GM12878 (cell line): ENCODE measurements around the gene WASF1. TPM values are rescaled to one million over a fixed set of nuclear protein-coding genes. Genes with fewer than 3 reads are reported as not detected.

Experiments used
- ATAC-seq: fragments of 200-7000 bp; cut with Tn5 transposase; 3 replicates; pipeline ENCODE4 v1.9.1; 2020; ENCODE audit warnings: mild to moderate bottlenecking, moderate library complexity
- BruUV-seq: library from RNA; stranded (reverse); fragments of 400-500 nt; replicated peaks from 2 replicates; lab custom pipeline; 2021; lab: Mats Ljungman, UMichigan
- CTCF ChIA-PET: fragments of 300-600 bp; sonication (Branson Sonifier 250); formaldehyde crosslinking; extraction: SDS; loops from one replicate; lab custom pipeline; 2021; ENCODE audit warnings: inconsistent platforms; lab: Yijun Ruan, JAX
- POLR2A ChIA-PET: fragments of 350-600 bp; formaldehyde crosslinking; extraction: SDS; loops from one replicate; lab custom pipeline; 2021; ENCODE audit warnings: inconsistent platforms; lab: Charles Lee
- RAD21 ChIA-PET: fragments of 300-600 bp; sonication (Branson Sonifier 250); formaldehyde crosslinking; loops from one replicate; lab custom pipeline; 2023; ENCODE audit warnings: antibody characterized with exemption; ENCODE audit not compliant: unreplicated experiment; lab: Charles Lee
- SMC1A ChIA-PET: fragments of 300-600 bp; sonication (Branson Sonifier 250); formaldehyde crosslinking; loops from one replicate; lab custom pipeline; 2023; ENCODE audit not compliant: unreplicated experiment, uncharacterized antibody; lab: Charles Lee
- DNase-seq: peaks from one replicate; pipeline ENCODE4 v3.0.0-alpha.2; 2011; ENCODE audit warnings: low read depth, low spot score
- FAIRE-seq: peaks from 3 replicates; lab custom pipeline; 2011; peaks lifted over from hg19 to GRCh38; lab: Jason Lieb, UNC
- H2AFZ ChIP-seq: 2 replicates; pipeline ENCODE4 v1.6.0; 2011; ENCODE audit warnings: low read depth, low read length, control low read depth; ENCODE audit not compliant: control insufficient read depth
- H3K27ac ChIP-seq: 2 replicates; pipeline ENCODE4 v1.5.1; 2011; ENCODE audit warnings: control low read depth; ENCODE audit not compliant: control insufficient read depth, insufficient read depth
- H3K27me3 ChIP-seq, 2 experiments: replicated peaks in 1 of 2; 2 replicates each; pipeline versions ENCODE4 v1.6.0 to v1.6.1; 2011; ENCODE audit warnings: low read length in 1 of 2; ENCODE audit not compliant: control insufficient read depth in 2 of 2, insufficient read depth in 2 of 2
- H3K36me3 ChIP-seq, 2 experiments: 2 replicates each; pipeline ENCODE4 v1.5.1; 2011; ENCODE audit warnings: low read length in 1 of 2; ENCODE audit not compliant: control insufficient read depth in 2 of 2, insufficient read depth in 2 of 2
- H3K4me1 ChIP-seq: 2 replicates; pipeline ENCODE4 v1.6.1; 2011; ENCODE audit warnings: mild to moderate bottlenecking, low read length, moderate library complexity, mixed read lengths; ENCODE audit not compliant: control insufficient read depth, insufficient read depth
- H3K4me2 ChIP-seq: 2 replicates; pipeline ENCODE4 v1.6.0; 2011; ENCODE audit warnings: control low read depth; ENCODE audit not compliant: control insufficient read depth, insufficient read depth
- H3K4me3 ChIP-seq: fragments of 200-600 bp; sonication (generic); 2 replicates; pipeline ENCODE4 v1.5.1; 2016
- H3K79me2 ChIP-seq: 2 replicates; pipeline ENCODE4 v1.6.0; 2011; ENCODE audit warnings: low read length; ENCODE audit not compliant: control insufficient read depth, insufficient read depth
- H3K9ac ChIP-seq: 2 replicates; pipeline ENCODE4 v1.8.0; 2011; ENCODE audit warnings: low read length, control low read depth, mixed read lengths; ENCODE audit not compliant: control insufficient read depth, insufficient read depth
- H3K9me3 ChIP-seq: replicated peaks from 3 replicates; pipeline ENCODE4 v1.5.1; 2011; ENCODE audit warnings: mild to moderate bottlenecking, low read length; ENCODE audit not compliant: control insufficient read depth, insufficient read depth
- H4K20me1 ChIP-seq: 2 replicates; pipeline ENCODE4 v1.6.0; 2011; ENCODE audit not compliant: control insufficient read depth, insufficient read depth
- CEBPB ChIP-seq, 2 experiments: fragments of 150-350 bp in 1 of 2; IDR thresholded peaks; 2 replicates each; pipeline ENCODE4 v1.6.1; 2012 to 2014; ENCODE audit warnings: low read depth in 2 of 2, low read length in 2 of 2, borderline replicate concordance in 1 of 2, inconsistent platforms in 1 of 2
- MEF2B ChIP-seq: fragments of 450-650 bp; IDR thresholded peaks from 2 replicates; pipeline ENCODE4 v1.6.1; 2018; ENCODE audit warnings: mild to moderate bottlenecking, moderate library complexity; ENCODE audit not compliant: partially characterized antibody, poor library complexity, severe bottlenecking
- SIN3A ChIP-seq: IDR thresholded peaks from 2 replicates; pipeline ENCODE4 v1.6.1; 2012; ENCODE audit warnings: low read depth, low read length, improper control_type of control experiment
- SREBF1 ChIP-seq: IDR thresholded peaks from 2 replicates; pipeline ENCODE4 v1.6.1; 2012; ENCODE audit warnings: mild to moderate bottlenecking, low read length
- WGBS: methylation state at CpG from one replicate; pipeline ENCODE4 v1.1.6; 2016; ENCODE audit warnings: low lambda C conversion rate; ENCODE audit not compliant: insufficient replicate concordance, insufficient coverage; ENCODE audit errors: missing lambda C conversion rate; 5-methylcytosine and 5-hydroxymethylcytosine counted together
- in situ Hi-C: fragments of 300-500 bp; cut with MboI; formaldehyde crosslinking; loops from 9 replicates; pipeline ENCODE4 v1.14.3; 2018; ENCODE audit warnings: mixed read lengths
- intact Hi-C: fragments of 100-400 bp; cut with micrococcal nuclease; formaldehyde crosslinking; loops from one replicate; pipeline ENCODE4 v1.14.2; 2022; ENCODE audit not compliant: unreplicated experiment
- polyA plus RNA-seq, 11 experiments: library from polyadenylated mRNA; depleted of rRNA in 4 of 11; unstranded in 6 of 11; stranded (reverse) in 5 of 11; fragments of >200 nt; fragmentation: Nextera tagmentation in 4 of 11; fragmentation: Illumina TruSeq in 1 of 11; extraction: Ambion mirVana in 4 of 11; extraction: Trizol in 1 of 11; gene quantifications; 1 replicate in 1 of 11; 2 replicates in 10 of 11; pipeline versions ENCODE4 v1.2.1 to v1.2.3, GENCODE V29; 2011 to 2016; ENCODE audit warnings: inconsistent platforms in 2 of 11, missing spikeins in 2 of 11, low read depth in 1 of 11
- total RNA-seq, 4 experiments: library from RNA; depleted of rRNA in 3 of 4; stranded (reverse); fragments of >200 nt in 3 of 4; fragmentation: Illumina TruSeq in 1 of 4; extraction: Trizol in 1 of 4; gene quantifications; 2 replicates each; pipeline versions ENCODE4 v1.2.1 to v1.2.3, GENCODE V29; 2013 to 2021
- TF ChIP-seq, protein P1 (sequence below): IDR thresholded peaks from 2 replicates; pipeline ENCODE4 v1.6.1; 2011; ENCODE audit warnings: mild to moderate bottlenecking, low read depth, low read length, moderate library complexity; ENCODE audit not compliant: insufficient replicate concordance

Gene WASF1
- total and polyA plus RNA-seq, 10 of the 15 experiments (the other 5 are each of a cell fraction or from before 2014, with no cell fraction given) = 1.3 to 10.2 (median 4.5) TPM

DNA sequence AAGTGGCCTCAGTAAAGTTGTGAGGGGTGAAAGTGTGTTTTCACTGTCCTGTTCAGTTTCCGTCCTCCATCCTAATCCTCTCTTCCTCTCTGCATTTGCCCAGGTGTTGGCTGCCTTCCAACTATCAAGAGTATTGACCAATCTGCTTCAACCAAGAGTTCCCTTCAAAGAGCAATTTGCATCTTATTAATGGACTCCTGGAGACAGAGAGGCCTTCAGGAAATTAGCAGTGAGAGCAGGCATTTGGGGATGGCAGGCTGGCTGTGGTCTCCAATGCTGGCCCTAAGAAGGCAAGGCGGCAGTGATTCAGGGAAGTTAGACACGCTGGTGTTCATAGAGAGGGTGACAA is 124.1 kb downstream of the WASF1 start:
- Histone ChIP-seq H2AFZ (no peak overlapping the region), H3K9me3 (no peaks in the 10 kb centered on the region), H3K4me3 (no peak overlapping the region), H3K4me1 (no peaks in the 10 kb centered on the region), H4K20me1 (no peaks in the 10 kb centered on the region), H3K36me3 (no peaks in the 10 kb centered on the region), H3K79me2 (no peaks in the 10 kb centered on the region), H3K9ac (no peak overlapping the region), H3K27ac (no peak overlapping the region), H3K4me2 (no peak overlapping the region), H3K27me3 (no peaks in the 10 kb centered on the region; a peak in 2 of 4 replicates)
- no TSS peak for BruUV-seq
- in situ Hi-C loops = no loop called here
- DNase-seq (no peak), FAIRE-seq (no peak), ATAC-seq (no peak)
- ChIA-PET CTCF (interaction anchor here (0.7 to 1.9 kb wide), 2 partner anchors 15 to 334 kb away, joined by 3 to 6 read pairs; no protein-coding TSS in a partner anchor), POLR2A (no interaction called here), SMC1A (interaction anchor here (1.0 kb wide), 1 partner anchor 353 kb away, joined by 4 read pairs; no protein-coding TSS in a partner anchor), RAD21 (no interaction called here)
- no peak for TF ChIP-seq SIN3A
- no peak for TF ChIP-seq CEBPB (IDR thresholded peaks at IDR 0.05; ENCODE audit: borderline replicate concordance in 1 of 2, low read depth in 2 of 2, low read length in 2 of 2)
- no peak for TF ChIP-seq MEF2B
- TF ChIP-seq SREBF1 = no peak
- TF ChIP-seq, protein P1, sequence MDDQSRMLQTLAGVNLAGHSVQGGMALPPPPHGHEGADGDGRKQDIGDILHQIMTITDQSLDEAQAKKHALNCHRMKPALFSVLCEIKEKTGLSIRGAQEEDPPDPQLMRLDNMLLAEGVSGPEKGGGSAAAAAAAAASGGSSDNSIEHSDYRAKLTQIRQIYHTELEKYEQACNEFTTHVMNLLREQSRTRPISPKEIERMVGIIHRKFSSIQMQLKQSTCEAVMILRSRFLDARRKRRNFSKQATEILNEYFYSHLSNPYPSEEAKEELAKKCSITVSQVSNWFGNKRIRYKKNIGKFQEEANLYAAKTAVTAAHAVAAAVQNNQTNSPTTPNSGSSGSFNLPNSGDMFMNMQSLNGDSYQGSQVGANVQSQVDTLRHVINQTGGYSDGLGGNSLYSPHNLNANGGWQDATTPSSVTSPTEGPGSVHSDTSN = no peak
- intact Hi-C loops = loop anchor here (10.0 kb wide), 1 partner anchor 871 kb away; no protein-coding TSS in a partner anchor
- 40% methylated on average over 3 of the region's 3 CpGs for WGBS
